HG03045 (cell line): ENCODE results near the gene COMP.

Experiments used
- ATAC-seq: cut with Tn5 transposase; IDR thresholded peaks from one replicate; pipeline ENCODE4 v1.9.1; 2021; ENCODE audit warnings: mild to moderate bottlenecking, moderate library complexity; ENCODE audit not compliant: unreplicated experiment

COMP gene

DNA sequence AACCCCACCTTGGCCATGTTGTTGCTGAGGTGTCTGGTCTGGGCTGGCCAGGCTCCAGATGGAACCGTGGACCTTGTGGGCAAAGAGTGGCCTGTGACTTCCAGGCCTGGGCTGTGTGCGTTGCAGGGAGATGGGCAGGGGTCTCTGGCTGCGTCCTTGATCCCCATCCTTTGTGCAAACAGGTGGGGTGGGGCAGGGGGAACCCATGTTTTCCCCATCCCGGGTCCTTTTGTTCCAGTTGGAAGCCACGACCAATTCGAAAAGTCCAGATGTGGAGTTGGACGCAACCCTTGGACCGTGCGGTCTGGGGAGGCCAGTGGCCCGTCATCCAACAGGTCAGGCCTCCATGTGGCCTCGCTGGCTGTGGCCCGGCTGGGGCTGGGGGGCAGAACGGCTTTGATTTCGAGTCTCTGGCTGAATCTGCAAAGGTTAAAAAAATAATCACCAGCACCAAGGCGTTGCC lies 13.1 kb upstream of the COMP start:
- no peak for ATAC-seq

DNA sequence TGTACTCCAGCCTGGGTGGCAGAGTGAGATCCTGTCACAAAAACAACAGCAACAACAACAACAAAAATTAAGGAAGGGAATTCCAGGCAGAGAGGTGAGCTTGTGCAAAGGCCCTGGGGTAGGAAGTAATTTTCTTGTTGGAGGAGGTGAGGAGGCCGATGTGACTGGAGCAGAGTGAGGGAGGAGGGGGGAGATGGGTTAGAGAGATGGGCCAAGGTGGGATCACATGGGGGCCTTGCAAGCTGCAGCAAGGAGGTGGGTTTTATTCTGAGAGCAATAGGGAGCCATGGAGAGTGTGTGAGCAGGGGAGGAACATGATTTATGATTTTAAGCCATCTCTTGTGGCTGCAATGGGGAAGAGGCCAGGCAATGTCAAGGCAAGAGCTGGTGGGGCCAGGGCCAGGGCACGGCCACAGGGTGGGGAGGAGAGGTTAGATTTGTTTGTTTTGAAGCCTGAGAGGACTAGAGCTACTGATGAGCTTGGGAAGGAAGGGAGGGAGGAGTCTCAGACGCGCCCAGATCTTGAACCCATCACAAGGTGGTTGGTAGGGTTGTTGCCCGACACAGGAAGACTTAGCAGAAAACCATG lies 12.5 kb upstream of the COMP start:
- no peak for ATAC-seq

DNA sequence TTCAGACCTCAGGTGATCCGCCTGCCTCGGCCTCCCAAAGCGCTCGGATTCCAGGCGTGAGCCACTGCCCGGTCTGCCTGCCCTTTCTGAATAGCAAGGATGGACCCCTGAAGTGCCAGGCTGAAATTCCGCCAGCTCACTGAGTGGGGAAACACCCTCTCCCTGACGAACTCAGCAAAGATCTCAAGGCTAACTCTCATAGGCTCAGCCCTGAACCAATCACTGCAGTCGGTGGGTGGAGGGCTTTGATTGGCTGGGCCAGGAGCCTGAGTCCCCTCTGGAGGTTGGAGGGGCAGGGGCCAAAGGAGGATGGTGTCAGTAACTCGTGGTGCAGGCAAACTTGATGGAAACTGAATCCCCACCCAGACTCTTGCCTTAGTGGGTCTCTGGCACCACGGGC lies 11.2 kb upstream of the COMP start:
- no peak for ATAC-seq

DNA sequence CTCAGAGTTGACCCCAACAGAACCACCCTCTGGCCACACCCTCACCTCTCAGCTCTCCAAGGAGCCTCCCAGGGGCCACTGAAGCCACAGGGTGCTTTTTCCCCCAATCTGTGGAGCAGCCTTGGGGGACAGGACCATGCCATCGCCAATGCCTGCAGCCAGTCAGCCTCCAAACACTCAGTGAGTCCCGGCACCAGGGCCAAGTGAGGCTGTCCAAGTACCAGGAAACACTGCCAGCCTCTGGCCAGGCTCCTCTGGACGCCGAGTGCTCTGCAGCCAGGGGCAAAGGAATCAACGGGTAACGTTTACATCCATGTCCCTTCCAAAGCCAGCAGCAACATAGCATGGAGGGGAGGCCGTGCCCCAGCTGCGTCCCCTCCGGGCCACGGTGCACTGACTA lies 9.5 kb upstream of the COMP start:
- ATAC-seq, result no peak

DNA sequence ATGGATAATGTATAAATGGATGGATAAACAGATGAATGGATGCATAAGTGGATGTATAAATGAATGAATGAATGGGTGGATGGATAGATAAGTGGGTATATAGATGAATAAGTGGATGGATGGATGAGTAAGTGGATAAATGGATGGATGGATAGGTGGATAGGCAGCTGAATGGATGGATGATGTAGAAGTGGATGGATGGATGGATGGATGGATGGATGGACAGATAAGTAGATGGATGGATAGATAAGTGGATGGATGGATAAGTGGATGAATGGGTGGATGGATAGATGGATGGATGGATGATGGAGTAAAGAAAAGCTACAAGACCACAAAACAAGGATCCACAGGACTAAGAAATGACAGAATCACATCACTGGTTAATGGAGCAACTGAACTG lies 9.0 kb upstream of the COMP start:
- no peak for ATAC-seq

DNA sequence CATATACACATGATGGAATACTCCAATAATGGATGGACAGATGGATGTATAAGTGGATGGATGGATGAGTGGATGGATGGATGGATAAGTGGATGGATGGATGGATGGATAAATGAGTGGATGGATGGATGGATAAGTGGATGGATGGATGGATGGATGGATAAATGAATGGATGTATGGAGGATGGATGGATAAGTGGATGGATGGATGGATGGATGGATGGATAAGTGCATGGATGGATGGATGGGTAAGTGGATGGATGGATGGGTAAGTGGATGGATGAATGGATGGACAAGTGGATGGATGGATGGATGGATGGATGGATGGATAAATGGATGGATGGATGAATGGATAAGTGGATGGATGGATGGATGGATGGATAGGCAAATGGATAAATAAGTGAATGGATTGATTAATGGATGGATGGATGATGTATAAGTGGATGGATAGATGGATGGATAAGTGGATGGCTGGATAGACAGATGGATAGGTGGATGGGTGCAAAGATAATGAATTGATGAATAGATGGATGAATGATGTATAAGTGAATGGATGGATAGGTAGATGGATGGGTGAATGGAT lies 8.4 kb upstream of the COMP start:
- no peak for ATAC-seq

DNA sequence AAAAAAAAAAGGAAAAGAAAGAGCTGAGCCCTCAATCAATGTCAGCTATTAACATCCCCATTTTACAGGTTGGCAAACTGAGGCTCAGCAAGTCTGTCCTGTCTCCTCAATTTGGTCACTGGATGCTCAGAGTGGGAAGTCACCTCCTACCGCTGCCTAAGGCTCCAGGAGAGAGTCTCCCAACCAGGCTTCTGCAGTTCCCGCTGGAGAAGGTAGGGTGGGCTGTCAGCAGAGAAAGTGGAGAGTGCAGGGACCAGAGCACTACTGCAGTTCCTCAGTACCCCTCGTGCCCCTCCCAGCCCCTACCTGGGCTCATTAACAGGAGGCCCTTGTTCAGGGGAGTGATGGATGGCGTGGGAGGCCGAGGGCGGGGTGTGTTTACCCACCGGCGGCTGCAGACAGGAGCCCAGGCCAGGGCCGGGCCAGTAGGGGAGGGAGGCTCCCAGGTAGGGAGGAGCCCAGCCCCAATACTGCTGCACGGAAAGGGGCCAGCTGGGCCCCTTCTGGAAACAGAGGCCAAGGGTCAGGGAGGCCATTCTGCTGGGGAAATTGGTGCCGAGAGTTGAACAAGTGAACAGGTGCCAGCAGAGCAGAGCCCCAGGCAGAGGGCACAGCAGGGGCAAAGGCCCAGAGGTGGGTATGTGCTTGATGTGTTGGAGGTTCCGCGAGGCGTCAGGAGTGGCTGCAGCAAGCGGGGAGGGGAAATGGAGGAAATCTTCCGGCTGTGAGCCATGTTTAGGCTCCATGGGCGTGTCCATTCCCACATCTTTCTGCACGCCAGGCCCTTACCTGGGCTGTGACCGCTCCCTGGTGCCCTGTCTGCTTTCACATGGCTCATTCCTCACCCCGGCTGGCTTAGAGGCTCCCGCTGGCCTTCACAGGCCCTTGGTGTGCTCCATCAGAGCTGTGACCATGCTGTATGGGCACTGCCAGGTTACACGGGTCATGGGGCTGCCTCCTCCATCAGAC lies 7.6 kb upstream of the COMP start:
- ATAC-seq, result no peak

DNA sequence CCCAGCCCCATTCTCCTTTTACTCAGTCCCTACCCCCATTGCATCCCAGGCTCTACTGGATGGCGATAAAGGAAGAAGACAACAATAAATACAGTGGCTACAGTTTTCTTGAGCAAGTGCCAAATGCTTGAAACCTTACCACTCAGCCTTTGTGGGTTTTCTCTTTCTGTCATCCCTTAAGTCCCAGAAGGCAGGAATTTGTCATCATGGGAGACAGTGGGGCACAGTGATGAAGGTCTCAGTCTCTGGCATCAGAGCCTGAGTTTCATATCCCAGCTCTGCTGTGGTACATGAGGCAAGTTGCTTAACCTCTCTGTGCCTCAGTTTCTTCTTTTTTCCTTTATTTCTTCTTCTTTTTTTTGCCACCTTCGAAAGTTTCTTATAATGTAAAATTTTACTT lies 5.1 kb upstream of the COMP start:
- ATAC-seq, result no peak

DNA sequence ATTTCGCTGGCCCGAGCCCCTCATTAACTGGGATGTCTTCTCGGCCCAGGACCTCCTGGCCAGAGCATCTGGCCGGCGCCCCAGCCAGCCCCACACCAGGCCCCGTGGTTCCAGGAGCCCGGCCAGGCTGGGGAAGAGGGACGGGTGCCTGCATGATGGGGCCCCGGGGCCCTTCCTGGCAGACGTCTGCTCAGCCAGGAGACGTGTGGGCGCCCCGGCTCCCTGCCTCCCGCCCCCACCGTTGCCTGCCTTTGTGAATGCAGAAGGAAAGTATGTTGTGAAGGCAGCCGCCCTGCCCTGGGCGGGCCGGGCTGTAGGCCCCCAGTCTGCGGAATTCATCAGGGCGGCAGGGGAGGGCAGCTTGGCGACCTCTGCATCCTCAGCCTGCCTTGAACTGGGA lies 4.4 kb upstream of the COMP start:
- no peak for ATAC-seq

DNA sequence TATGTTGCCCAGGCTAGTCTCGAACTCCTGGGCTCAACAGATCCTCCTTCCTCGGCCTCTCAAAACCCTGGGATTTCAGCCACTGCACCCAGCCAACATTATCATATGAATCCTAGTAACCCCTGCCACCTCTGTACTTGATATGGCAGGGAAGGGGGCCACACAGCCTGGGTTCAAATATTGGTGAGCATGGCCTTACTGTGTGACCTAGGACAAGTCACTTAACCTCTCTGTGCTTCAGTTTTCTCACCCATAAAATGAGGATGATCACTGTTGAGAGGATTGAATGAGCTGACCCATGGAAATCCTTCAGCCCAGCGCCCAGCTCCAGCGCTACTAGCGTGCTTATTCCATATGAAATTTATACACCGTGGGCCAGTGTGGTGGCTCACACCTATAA lies 3.6 kb upstream of the COMP start:
- no peak for ATAC-seq

DNA sequence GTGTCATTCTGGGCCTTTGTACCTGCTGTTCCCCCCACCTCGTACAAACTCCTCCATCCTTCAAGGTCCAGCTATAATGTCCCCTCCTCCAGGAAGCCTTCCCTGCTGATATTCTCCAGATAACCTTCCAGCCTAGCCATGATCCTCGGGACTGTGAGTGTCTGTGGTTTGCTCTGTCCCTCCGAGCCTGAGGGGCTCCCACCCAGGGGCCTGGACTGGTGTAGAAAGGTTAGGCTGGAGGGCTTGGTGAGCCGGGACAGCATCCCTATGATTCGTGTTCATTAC lies 2.9 kb upstream of the COMP start:
- no peak for ATAC-seq

DNA sequence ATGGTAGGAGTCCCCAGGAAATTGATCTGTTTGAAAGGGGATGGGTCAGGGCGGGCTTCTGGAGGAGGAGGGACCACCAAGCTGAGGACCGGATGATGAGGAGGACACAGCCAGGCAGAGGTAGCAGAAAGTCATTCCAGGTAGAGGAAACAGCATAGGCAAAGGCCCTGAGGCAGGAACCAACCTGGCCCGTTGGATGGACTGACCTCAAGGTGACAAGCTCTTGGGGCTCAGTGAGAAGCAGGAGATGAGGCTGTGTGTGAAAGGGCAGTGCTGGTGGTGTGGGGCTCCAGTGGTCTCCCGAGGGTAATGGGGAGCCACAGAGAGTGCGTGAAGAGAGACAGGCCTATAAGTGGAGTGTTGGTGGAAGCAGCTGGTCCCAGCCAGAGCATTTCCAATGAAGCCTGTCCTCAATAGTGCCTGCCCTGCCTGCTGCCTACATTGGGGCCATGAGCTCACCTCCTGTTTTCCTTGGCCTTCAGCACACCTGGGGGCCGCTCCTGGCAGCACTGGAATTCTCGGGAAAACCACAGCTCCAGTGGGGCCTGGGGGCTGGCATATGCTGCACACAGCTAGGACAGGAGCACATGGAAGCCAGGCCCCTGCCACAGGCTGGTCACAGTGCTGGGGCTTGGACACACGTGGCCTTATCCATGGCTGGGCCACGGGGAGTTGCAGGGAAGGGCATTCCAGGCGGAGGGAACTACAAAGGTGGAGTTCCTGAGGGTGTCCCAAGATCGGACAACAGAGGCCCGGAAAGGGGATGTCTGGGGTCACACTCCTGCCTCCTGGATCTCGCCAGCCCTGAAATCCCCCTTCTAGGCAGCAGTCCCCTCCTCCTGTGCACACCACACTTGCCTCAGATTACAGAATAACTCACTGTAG lies 2.3 kb upstream of the COMP start:
- no peak for ATAC-seq

DNA sequence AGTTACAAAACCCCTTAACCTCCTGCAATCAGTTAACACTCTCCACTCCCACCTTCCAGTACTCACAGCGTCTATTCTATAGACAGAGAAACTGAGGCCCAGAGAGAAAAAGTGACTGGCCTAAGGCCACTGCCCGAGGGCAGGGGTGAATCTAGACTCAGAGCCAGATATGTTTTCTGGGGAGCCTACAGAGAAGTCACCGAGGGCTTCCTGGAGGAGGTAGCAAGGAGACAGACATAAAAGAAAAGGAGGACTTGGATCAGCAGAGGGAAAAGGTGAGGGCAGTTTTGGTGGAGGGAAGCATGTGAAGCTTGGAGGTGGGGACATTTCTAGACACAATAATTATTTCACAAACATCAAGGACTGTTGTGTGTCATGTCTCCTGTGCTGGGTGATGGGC lies 1.6 kb upstream of the COMP start:
- ATAC-seq, result no peak

DNA sequence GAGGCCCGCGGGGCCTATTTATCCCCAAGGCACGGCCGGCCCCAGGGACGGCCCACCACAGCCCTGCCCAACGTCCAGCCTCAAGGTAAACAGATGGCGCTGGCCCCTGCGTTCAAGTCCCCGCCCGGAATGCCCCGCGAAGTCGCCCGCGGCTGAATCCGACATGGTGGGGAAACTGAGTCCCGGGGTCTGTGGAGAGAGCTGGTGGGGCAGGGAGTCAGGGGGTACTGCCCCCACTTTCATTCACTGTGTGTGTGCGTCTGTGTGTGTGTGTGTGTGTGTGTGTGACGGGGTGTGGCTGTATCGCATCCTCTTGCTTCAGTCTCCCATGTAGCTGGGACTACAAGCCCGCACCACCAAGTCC lies 192 bp upstream of the COMP start:
- ATAC-seq, result no peak

DNA sequence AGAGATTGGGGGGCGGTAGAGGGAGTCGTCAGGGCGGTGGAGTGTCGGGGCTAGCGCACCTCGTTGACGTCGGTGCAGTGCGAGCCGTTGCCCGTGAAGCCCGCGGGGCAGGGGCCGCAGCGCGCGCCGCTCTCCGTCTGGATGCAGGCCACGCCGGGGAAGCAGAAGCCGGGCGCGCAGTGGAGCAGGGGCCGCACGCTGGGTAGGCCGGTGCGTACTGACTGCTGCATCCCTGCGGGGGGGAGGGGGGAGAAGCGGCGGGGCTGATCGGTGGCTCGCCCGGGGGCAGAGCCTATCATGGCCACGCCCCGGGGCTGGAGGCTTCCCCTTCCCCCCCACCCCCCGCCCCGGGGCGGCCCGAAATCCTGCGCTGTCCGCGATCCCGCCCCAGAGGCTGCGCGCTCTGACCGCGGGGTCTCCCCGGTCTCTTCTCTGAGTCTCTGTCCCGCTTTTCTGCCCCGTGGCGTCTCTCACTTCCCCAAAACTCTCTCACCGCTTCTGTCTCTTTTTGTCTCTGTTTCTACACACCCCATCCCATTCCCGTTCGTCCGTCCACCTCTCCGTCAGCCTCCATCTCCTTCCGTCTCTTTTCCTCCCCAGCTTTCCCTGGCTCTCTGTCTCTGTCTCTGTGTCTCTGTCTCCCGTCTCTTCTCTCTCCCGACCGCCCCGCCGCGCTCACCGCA lies 1.1 kb downstream of the COMP start:
- no peak for ATAC-seq

DNA sequence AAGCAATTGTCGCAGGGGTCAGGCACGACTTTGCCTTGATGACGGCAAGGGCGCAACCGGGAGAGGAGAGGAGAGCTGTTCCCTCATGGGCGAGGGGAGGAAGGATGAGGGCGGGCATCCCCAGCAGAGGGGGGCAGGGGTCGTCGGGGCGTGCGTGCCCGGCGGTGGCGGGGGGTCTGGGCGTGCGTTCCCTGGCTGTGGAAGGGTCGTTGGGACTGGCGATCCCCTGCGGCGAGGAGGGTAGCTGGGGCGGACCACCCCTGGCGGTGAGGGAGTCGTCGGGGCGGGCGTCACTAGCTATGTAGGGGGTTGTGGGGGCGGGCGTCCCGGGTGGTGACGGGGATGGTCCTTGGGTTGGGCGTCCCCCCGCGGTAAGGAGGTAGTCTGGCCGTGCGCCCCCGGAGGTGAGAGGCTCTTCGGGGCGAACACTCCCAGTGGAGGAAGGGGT lies 1.7 kb downstream of the COMP start:
- ATAC-seq, result no peak

DNA sequence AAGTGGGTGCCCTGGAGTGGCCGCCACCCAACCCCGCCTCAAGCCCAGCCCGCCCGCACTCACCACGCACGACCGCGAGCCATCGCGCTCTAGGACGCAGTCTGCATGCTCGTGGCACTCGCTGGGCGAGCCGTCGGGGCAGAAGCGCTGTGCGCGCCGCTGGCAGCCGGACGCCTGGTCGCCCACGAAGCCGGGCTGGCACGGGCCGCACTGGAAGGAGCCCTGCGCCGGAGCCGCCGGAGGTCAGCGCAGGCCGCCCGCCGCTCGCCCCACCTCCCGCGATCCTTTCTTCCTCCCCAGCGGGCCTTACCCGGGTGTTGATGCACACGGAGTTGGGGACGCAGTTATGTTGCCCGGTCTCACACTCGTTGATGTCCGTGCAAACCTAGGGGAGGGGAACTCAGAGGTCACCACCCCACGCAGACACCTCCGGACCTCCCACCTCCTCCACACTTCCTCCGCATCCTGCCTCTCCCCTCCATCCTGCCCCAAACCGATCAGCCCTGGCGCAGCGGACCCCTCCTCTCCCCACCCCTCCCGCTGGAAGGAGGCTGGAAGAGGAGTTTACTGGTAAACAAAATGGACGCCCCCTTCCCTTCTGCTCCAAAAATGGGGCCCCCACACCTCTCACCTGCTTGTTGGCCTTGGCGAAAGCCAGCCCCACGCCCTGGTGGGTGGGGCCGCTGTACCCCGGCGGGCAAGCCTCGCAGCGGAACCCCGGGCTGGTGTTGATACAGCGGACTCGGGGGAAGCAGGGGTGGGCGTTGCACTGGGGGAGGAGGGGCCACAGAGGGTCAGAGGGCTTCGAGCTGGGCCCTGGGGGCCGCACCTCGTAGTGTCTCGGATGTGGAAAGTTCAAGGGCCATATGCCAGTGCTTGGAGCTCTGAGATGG lies 2.3 kb downstream of the COMP start:
- ATAC-seq, result no peak

DNA sequence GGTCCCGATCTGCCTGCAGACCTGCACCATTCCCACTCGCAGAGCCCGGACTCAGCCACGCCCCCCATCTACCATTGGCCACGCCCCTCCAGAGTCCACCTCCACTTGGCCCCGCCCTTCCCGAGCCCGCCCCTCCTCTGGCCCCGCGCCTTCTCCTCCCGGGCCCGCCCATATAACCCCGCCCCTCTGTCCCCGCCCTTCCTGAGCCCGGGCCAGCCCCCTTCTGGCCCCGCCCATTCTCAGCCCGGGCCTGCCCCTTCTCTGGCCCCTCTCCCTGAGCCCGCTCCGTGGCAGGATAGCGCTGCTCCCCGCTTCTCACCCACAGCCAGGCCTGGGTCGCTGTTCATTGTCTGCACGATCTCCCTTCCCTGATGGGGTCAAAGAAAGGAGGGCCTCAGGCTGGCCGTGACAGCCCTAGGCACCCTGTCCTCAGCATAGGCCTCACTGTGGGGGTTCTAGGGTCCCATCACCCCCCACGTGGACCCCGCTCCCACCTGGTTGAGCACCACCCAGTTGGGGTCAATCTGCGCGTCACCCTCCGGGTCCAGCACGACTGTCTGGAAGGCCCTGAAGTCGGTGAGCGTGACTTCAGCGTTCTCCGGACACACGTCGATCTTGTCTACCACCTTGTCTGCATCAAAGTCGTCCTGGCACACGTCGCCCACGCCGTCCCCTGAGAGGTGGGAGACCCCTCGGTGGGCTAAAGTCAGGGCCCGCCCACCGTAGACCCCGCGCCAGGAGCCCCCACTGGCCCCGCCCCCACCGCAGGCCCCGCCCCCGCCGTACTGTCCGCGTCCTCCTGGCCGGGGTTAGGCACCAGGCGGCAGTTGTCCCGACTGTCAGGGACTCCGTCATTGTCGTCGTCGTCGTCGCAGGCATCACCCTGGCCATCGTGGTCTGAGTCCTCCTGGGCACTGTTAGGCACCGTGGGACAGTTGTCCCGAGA lies 5.7 kb downstream of the COMP start:
- ATAC-seq, result no peak

DNA sequence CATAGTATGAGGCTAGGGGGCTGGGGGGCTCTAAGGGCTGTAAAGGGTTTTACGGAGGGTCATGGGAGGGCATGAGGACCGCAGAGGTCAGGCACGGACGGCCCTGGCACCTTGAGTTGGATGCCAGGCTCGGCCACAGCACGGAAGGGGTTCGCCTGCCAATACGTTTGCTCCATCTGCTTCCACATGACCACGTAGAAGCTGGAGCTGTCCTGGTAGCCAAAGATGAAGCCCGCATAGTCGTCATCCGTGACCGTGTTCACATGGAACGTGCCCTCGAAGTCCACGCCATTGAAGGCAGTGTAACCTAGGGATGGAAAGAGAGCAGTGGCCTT lies 6.4 kb downstream of the COMP start:
- no peak for ATAC-seq
